ENCODE measurements around the gene SLC25A4. TPM values are rescaled to one million over a fixed set of nuclear protein-coding genes. Genes with fewer than 3 reads are reported as not detected.

Gene SLC25A4
- polyA plus RNA-seq, 1 experiment, result 17.6 TPM

- Histone ChIP-seq H3K4me3 (ENCODE audit: low read depth, low read length) (no peak overlapping the region), H3K27ac (ENCODE audit: low read depth, low read length) (no peak overlapping the region), H3K9me3 (ENCODE audit: control insufficient read depth, insufficient read depth, low read length) (no peaks in the 10 kb centered on the region; the same call in 1 of the 2 replicates), H3K27me3 (ENCODE audit: control insufficient read depth, insufficient read depth, low read length) (peaks cover 9% of the 10 kb centered on the region)
- TF ChIP-seq CTCF (IDR thresholded peaks at IDR 0.05; ENCODE audit: low read depth, low read length), result no peak
- ChIA-PET POLR2A (no interaction called here), CTCF (interaction anchor here (2.7 to 3.1 kb wide), 2 partner anchors 11 to 28 kb away, joined by 11 read pairs; no protein-coding TSS in a partner anchor)
- DNase-seq (ENCODE audit: low read depth, low spot score), result no peak
Observed at GRCh38 chr4:185124006-185124405, 19.1 kb upstream of the SLC25A4 start.

- Histone ChIP-seq H3K4me3 (ENCODE audit: low read depth, low read length) (peak overlapping the region; percentile 57), H3K27ac (ENCODE audit: low read depth, low read length) (no peak overlapping the region), H3K27me3 (ENCODE audit: control insufficient read depth, insufficient read depth, low read length) (peaks cover 9% of the 10 kb centered on the region), H3K9me3 (ENCODE audit: control insufficient read depth, insufficient read depth, low read length) (no peaks in the 10 kb centered on the region; the same call in 1 of the 2 replicates)
- CTCF ChIA-PET, result interaction anchor here (1.1 to 1.5 kb wide), 2 partner anchors 87 to 122 kb away, joined by 3 to 4 read pairs; no protein-coding TSS in a partner anchor
- POLR2A ChIA-PET, result no interaction called here
- no peak for DNase-seq (ENCODE audit: low read depth, low spot score)
- TF ChIP-seq CTCF (IDR thresholded peaks at IDR 0.05; ENCODE audit: low read depth, low read length), result no peak
Observed at GRCh38 chr4:185127021-185127925, 15.8 kb upstream of the SLC25A4 start.

DNA sequence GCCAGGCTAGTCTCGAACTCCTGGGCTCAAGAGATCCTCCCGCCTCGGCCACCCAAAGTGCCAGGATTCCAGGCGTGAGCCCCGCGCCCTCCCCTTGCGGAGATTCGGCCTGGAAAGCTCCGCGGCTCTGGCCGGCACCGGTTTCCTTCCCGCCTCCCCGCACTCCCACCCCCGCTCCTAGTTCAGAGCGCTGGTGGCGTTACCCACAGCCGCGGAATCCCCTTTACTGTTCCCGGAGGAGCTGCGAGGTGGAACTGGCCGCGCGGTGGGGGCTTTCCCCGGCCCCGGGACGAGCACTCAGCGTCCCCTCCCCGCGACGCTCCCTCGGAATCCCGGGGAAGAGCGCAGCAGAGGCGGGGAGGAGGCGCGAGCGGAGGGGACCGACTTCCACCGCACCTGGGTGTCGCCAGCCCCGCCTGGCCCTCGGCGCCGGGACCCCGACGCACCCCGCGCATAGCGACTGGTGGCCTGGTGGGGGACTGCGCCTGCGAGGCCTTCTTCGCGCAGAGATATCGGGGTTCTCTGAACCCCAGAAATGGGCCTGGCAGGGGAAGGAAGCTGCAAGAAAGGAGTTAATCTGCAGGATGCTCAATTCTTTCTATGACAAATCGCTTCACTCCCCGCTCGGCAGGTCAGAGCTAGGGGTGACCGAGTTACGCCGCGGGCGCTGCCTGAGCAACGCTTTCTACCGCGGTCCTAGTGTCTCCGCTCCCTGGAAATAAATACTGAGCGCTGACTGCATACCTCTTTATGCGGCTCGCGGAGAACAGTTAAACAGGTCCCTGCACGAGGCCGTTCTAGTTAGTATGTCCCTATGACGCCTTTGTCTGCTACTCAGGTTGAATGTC is 14.6 kb upstream of the SLC25A4 start:
- Histone ChIP-seq H3K27me3 (ENCODE audit: control insufficient read depth, insufficient read depth, low read length) (peaks cover 9% of the 10 kb centered on the region), H3K27ac (ENCODE audit: low read depth, low read length) (no peak overlapping the region), H3K9me3 (ENCODE audit: control insufficient read depth, insufficient read depth, low read length) (no peaks in the 10 kb centered on the region; the same call in 1 of the 2 replicates), H3K4me3 (ENCODE audit: low read depth, low read length) (peak overlapping the region; percentile 57)
- POLR2A ChIA-PET, result no interaction called here
- TF ChIP-seq CTCF (IDR thresholded peaks at IDR 0.05; ENCODE audit: low read depth, low read length), result no peak
- CTCF ChIA-PET, result interaction anchor here (0.7 to 1.5 kb wide), 3 partner anchors 12 to 89 kb away, joined by 4 to 6 read pairs (median 4); no protein-coding TSS in a partner anchor
- no peak for DNase-seq (ENCODE audit: low read depth, low spot score)

GRCh38 chr4:185134307-185134869 is 8.7 kb upstream of the SLC25A4 start:
- POLR2A ChIA-PET, result interaction anchor here (1.1 kb wide), 1 partner anchor 9 kb away, joined by 6 read pairs; the partner anchor contains the start of gene SLC25A4
- peak; percentile 63 for TF ChIP-seq CTCF (IDR thresholded peaks at IDR 0.05; ENCODE audit: low read depth, low read length)
- CTCF ChIA-PET, result interaction anchor here (0.5 to 2.7 kb wide), 24 partner anchors 9 to 463 kb away, joined by 3 to 137 read pairs (median 6); partner anchors contain the start of gene SLC25A4
- Histone ChIP-seq H3K27ac (ENCODE audit: low read depth, low read length) (no peak overlapping the region), H3K4me3 (ENCODE audit: low read depth, low read length) (no peak overlapping the region), H3K9me3 (ENCODE audit: control insufficient read depth, insufficient read depth, low read length) (no peaks in the 10 kb centered on the region), H3K27me3 (ENCODE audit: control insufficient read depth, insufficient read depth, low read length) (peaks cover 3% of the 10 kb centered on the region)
- DNase-seq (ENCODE audit: low read depth, low spot score), result peak; percentile 30
